Fibroblast of skin of back (primary cell): ENCODE results near the gene CLSTN1.

ENCODE experiments used
- DNase-seq: peaks from one replicate; pipeline ENCODE4 v3.0.0-alpha.2; 2013

Gene CLSTN1

DNA sequence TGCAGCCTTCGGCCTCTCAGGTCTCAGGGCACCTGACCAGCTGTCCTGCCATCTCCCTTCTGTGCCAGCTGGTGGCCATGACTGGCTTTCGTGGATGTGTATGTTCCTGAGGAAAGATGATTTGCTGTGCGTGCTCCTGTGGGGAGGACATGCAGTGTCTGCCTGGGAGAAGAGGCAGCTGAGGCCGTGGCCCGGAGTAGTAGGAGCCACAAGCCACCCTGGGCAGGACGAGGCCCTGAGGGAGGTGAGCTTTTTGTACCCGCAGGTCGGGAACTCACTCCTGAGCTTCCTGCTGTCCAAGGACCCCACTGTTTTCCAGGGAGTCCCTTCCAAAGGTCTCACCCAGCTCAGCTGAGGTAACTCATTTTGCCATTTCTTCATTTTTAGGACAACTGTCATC is 113.7 kb downstream of the CLSTN1 start:
- DNase-seq, result no peak

GRCh38 chr1:9706178-9706577 is 117.6 kb downstream of the CLSTN1 start:
- no peak for DNase-seq

GRCh38 chr1:9705337-9706093 is 118.2 kb downstream of the CLSTN1 start:
- DNase-seq, result peak; percentile 82

- DNase-seq, result no peak
Observed at GRCh38 chr1:9703681-9704080, 120.1 kb downstream of the CLSTN1 start.

DNA sequence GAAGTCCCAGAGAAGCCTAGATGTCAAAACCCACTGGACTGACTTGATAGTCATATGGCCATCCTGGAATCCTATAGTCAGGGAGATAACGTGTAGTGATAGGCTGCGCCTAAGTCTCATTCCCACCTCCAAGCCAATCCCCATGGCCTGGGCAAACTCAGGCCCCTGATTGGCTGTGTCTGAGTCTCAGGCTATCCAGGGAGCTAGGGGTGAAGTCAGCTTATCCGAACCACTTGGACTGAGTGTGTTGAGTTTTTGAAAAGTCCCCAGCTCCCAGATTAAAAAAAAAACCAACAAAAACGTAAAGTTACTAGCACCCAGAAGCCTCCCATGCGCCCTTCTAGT is 120.6 kb downstream of the CLSTN1 start:
- DNase-seq, result no peak

DNA sequence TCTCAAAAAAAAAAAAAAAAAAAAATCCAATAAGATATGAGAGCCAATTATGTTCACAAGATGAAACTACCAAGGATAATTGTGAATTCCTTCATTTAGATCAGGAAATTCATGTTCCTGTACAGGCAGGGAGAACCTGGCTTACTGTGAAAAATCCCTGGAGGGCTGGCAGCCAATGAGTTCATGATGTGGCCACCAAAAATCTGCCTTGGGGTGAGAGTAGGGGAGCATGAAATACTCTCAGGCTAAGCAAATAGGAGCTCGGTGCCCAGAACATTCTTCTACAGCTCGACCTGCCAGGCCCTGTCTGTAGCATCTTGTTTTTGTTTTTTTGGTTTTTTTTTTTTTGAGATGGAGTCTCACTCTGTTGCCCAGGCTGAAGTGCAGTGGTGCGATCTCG is 122.1 kb downstream of the CLSTN1 start:
- no peak for DNase-seq

GRCh38 chr1:9700340-9700739 is 123.4 kb downstream of the CLSTN1 start:
- DNase-seq, result peak; percentile 91

GRCh38 chr1:9699361-9699760 is 124.4 kb downstream of the CLSTN1 start:
- DNase-seq, result no peak

DNA sequence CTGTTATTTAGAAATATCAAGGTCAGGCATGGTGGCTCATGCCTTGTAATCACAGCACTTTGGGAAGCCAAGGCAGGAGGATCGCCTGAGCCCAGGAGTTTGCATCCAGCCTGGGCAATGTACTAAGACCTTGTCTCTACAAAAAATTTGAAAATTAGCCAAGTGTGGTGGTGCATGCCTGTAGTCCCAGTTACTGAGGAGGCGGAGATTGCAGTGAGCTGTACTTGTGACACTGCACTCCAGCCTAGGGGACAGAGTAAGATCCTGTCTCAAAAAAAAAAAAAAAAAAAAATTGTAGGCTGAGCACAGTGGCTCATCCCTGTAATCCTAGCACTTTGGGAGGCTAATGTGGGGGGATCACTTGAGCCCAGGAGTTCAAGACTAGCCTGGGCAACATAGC is 127.0 kb downstream of the CLSTN1 start:
- no peak for DNase-seq

DNA sequence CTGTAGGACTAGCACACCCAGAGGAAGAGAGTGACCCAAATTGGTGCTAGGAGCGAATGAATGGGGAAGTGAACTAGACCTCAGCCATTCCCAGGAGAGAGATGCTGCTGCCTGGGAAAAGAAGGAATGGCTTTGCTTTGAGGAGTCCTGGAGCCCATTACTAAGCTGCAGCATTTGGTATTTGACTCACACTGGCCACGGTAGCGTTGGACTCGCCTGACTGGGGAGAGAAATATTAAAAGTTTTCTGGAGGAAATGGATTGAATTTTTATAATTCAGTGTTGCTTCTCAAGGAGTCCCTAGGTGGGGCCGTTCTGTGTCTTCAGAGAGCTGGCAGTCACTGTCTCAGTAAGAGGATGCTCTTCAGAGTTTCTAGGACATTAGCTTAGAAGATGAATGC is 132.1 kb downstream of the CLSTN1 start:
- peak; percentile 57 for DNase-seq

DNA sequence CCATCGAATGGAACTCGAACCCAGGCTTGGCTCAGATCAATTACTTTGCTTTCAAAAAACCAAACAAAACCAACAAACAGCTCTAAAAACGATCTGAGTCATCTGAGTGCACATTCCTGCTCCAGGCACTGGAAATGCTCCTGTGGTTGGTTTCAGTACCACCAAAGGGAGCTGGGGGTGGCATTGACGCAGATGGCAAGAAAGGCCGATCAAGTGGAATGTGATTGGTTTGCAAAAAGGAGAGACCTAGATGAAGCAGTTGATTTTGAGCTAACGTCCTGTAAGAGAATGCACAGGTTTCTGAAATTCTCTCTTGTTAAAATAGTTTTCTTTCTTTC is 132.7 kb downstream of the CLSTN1 start:
- peak; percentile 52 for DNase-seq

DNA sequence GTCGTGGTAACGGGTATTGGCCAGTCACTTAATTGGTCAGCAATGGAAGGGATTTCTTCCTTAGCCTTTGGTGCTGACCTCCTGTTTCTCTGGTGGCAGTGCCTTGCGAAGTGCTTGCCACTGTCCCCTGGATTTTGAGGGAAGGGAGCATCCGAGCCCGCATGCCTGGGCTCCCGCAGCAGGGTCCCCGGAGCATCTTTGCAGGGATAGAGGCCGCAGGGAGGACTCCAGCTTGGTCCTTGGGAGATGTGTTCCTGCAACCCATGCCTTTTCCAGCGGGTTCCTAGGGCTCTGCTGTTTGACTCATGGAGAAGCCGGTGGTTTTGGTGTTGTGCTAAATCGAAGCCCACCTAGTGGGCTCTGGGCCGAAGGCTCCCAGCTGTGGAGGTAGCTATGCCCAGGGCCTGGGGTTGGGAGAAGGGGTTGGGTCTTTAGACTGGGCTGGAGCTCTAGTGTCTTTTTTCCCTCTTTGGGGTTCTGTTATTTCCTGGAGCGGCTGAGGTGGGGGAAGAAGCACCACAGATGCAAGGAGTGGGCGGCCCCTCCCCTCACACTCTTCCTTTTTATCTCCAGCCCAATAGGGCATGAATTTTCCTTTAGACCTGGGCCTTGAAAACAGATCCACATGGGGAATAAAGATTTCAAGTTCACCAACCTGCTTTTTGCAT is 133.2 kb downstream of the CLSTN1 start:
- no peak for DNase-seq

GRCh38 chr1:9689971-9690381 is 133.8 kb downstream of the CLSTN1 start:
- DNase-seq, result peak; percentile 37

DNA sequence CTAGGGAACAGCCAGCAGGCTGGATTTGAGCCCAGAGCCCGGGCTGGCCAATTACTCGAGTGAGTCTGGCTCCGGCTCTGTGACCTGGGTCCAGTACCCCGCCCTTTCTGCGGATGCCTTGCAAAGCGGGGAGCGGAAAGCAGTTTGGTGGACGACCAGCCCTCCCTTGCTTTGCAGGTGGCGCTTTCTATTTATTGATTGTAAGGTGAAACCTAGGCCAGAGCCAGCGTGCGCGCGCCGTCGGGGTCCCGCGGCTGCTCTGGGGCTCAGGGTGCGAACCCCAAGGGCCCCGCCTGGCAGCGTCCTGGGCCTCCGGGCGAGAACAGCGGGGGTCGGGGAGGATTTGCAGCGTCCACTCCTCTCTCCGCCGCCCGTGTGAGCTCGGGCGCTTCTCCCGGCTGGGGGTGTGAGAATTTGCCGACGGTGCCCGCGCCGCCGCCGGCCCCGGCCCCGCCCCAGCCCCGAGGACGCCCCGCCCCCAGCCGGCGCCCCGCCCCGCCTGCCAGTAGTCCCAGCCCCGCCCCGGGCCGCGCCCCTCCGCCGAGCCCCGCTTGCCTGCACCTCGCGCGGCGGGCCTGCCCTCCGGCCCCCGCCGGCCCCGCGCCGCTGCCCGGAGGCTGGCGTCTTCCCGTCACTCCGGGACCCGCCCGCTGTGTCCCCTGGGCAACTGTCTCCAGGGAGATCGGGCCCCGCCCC is 134.6 kb downstream of the CLSTN1 start:
- peak; percentile 71 for DNase-seq

- no peak for DNase-seq
Observed at GRCh38 chr1:9688599-9688998, 135.2 kb downstream of the CLSTN1 start.

- DNase-seq, result peak; percentile 32
Observed at GRCh38 chr1:9687874-9688582, 135.7 kb downstream of the CLSTN1 start.

GRCh38 chr1:9687120-9687873 is 136.5 kb downstream of the CLSTN1 start:
- DNase-seq, result peak; percentile 89

DNA sequence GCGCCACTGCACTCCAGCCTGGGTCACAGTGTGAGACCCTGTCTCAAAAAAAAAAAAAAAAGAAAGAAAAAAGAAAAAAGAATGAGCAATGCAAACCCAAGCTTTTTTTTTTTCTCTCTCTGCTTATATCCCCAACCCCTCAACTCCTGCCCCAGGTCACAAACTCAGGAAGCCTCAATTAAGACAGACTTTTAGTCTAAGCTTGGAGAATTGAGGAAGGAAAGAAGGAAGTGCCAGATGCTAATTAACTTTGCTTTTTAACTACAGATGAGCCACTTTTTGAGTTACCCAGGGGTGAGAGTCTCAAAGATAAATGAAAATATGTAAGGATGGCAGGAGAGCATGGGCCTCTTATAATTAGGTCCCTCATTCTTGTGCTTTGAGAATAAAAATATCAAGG is 139.0 kb downstream of the CLSTN1 start:
- DNase-seq, result no peak

DNA sequence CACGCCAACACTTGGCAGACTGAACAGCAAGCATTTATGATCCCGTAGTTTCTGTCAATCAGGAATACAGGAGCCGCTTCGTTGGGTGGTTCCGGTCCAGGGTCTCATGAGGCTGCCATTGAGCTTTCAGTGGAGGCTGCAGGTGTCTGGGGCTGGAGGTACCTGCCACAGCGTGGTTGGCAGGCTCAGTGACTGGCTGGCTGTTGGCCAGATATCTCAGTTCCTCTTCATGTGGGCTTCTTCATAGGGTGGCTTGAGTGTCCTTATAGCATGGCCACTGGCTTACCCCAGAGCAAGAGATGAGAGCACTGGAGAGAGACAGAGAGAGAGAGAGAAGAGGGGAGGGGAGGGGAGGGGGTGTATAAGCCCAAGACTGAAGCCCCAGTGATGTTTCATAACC is 142.9 kb downstream of the CLSTN1 start:
- DNase-seq, result no peak

DNA sequence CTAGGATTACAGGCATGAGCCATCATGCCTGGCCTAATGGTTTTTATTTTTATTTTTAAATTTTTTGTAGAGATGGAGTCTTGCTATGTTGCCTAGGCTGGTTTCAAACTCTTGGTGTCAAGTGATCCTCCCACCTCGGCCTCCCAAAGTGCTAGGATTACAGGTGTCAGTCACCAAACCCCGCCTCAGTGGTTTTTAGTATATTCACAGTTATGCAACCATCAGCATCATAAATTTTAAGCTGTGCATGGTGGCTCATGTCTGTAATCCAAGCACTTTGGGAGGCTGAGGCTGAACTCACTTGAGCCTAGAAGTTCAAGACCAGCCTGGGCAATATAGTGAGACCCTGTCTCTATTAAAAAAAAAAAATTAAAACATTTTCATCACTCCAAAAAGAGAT is 143.7 kb downstream of the CLSTN1 start:
- DNase-seq, result no peak
